Suprapubic skin (tissue), 4 donors: Measurements from ENCODE around the gene EXOSC2. TPM values are rescaled to one million over a fixed set of nuclear protein-coding genes. Genes with fewer than 3 reads are reported as not detected.

Experiments
- DNase-seq, 2 donors: peaks; one replicate each; pipeline ENCODE4 v3.0.0-alpha.2; 2019; ENCODE audit warnings: low spot score in 2 of 2
- H3K27ac ChIP-seq: fragments of 200-600 bp; sonication (generic); one replicate; pipeline ENCODE4 v1.5.1; 2019
- H3K27me3 ChIP-seq: fragments of 200-600 bp; sonication (generic); one replicate; pipeline ENCODE4 v1.5.1; 2019
- H3K36me3 ChIP-seq: fragments of 200-600 bp; sonication (generic); one replicate; pipeline ENCODE4 v1.5.1; 2019
- H3K4me1 ChIP-seq: fragments of 200-600 bp; sonication (generic); one replicate; pipeline ENCODE4 v1.5.1; 2019
- H3K4me3 ChIP-seq: fragments of 200-600 bp; sonication (generic); one replicate; pipeline ENCODE4 v1.5.1; 2019; ENCODE audit warnings: mild to moderate bottlenecking
- H3K9me3 ChIP-seq: fragments of 200-600 bp; sonication (generic); one replicate; pipeline ENCODE4 v1.5.1; 2019
- CTCF ChIP-seq, 2 donors: fragments of 200-600 bp in 1 of 2; fragments of 450-650 bp in 1 of 2; sonication (generic) in 1 of 2; IDR thresholded peaks; one replicate each; pipeline ENCODE4 v1.5.1; 2016 to 2019; ENCODE audit warnings: antibody characterized with exemption in 2 of 2, mild to moderate bottlenecking in 1 of 2, moderate library complexity in 1 of 2
- EP300 ChIP-seq: sonication (generic); formaldehyde crosslinking; IDR thresholded peaks from one replicate; pipeline ENCODE4 v1.6.1; 2017; ENCODE audit warnings: antibody characterized with exemption
- POLR2A ChIP-seq, 2 donors: fragments of 450-650 bp; IDR thresholded peaks; one replicate each; pipeline ENCODE4 v1.6.1; 2017; ENCODE audit warnings: antibody characterized with exemption in 2 of 2, mild to moderate bottlenecking in 2 of 2, moderate library complexity in 2 of 2
- POLR2AphosphoS5 ChIP-seq, 3 donors: sonication (generic); formaldehyde crosslinking; IDR thresholded peaks; one replicate each; pipeline ENCODE4 v1.6.1; 2017; ENCODE audit warnings: antibody characterized with exemption in 3 of 3
- WGBS: methylation state at CpG from one replicate; pipeline ENCODE4 v1.1.5; 2018; 5-methylcytosine and 5-hydroxymethylcytosine counted together
- total RNA-seq, 4 donors: library from RNA; depleted of rRNA; stranded (reverse); fragments of >200 nt; gene quantifications; one replicate each; pipeline ENCODE4 v1.1.0, GENCODE V29; 2016

EXOSC2 gene
- total RNA-seq, 4 donors from 2014 or later, result 19.5 to 30.4 (median 23.8) TPM

DNA sequence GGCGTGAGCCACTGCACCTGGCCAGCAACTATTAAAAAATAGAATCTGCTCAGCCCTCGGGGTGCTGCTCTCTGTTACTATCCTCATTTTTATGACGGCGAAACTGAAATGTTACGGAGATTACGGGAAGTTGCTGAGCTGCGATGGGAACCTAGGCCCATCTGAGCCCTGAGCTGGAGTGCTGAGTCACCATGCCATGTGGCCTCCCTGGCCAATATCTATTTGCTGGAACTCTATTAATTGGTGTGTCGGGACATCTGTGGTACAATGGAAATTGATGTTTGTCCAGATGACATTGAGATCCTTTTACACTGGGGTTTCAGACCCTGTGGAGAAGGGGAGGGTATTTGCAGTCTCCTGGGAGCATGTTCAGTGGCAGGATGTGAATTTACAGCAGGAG lies 21.1 kb upstream of the EXOSC2 start:
- WGBS, result 89% methylated on average over 8 of the region's 8 CpGs
- TF ChIP-seq EP300 (no peak), CTCF (IDR thresholded peaks at IDR 0.05) (no peak), POLR2AphosphoS5 (IDR thresholded peaks at IDR 0.05) (no peak), POLR2A (IDR thresholded peaks at IDR 0.05) (no peak)
- no peaks in the 10 kb centered on the region for H3K36me3 ChIP-seq
- H3K9me3 ChIP-seq, result no peaks in the 10 kb centered on the region
- H3K27me3 ChIP-seq, result peaks cover 14% of the 10 kb centered on the region
- H3K4me3 ChIP-seq, result no peak overlapping the region
- H3K27ac ChIP-seq, result no peak overlapping the region
- DNase-seq, result no peak
- peaks cover 4% of the 10 kb centered on the region for H3K4me1 ChIP-seq

DNA sequence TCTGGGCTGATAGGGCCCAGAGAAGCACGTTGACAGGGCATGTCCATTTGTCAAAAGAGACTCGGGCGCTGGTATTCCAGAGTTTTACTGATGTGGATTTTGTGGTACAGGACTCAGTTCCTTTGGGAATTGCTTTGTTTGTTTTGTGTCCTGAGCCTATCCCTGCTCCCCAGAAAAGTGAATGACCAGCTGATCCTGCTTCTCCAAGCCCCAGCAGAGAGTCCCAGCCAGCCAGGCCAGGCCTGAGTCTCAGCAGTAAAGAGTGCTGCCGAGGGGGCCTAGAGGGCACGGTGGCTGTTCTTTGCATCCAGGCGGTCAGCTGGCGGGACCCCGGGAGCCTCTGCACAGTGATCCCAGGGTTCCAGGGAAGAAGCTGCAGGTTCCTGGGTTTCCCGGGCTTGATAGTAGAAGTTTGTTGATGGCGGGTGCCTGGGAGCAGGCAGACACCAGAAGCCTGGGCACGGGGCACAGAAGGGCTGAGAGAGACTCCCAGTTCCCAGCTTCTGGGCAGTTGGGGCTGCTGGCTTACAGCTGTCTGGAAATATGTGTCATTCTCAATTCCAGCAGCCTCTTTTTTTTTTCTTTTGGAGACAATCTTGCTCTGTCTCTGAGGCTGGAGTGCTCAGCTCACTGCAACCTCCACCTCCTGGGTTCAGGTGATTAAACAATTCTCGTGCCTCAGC lies 20.5 kb upstream of the EXOSC2 start:
- TF ChIP-seq CTCF (IDR thresholded peaks at IDR 0.05), result no peak
- no peak for TF ChIP-seq POLR2AphosphoS5 (IDR thresholded peaks at IDR 0.05)
- TF ChIP-seq EP300, result no peak
- no peak for TF ChIP-seq POLR2A (IDR thresholded peaks at IDR 0.05)
- no peak overlapping the region for H3K27ac ChIP-seq
- H3K27me3 ChIP-seq, result peaks cover 8% of the 10 kb centered on the region
- no peaks in the 10 kb centered on the region for H3K9me3 ChIP-seq
- 86% methylated on average over 11 of the region's 12 CpGs for WGBS
- H3K4me3 ChIP-seq, result no peak overlapping the region
- no peak for DNase-seq
- H3K4me1 ChIP-seq, result peaks cover 4% of the 10 kb centered on the region
- no peaks in the 10 kb centered on the region for H3K36me3 ChIP-seq

DNA sequence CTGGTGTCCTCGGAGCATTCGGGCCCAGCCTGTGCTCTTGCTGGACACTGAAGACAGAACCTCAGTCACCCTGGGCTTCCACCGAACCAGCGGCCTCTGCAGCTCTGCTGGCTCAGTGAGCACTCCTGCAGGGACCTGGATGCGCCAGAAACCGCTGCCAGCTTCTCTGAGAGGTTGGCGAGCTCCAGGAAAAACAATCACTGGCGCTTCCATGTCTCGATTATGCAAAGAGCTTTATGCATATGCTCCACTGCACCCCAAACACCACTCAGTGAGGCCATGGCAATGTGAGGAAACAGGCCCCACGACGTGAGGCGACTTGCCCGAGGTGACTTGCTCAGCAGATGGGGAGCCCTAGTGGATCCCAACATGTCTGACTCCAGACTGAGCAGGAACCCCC lies 18.2 kb upstream of the EXOSC2 start:
- Histone ChIP-seq H3K36me3 (no peaks in the 10 kb centered on the region), H3K27ac (no peak overlapping the region), H3K4me3 (no peak overlapping the region), H3K27me3 (peaks cover 12% of the 10 kb centered on the region), H3K9me3 (no peaks in the 10 kb centered on the region), H3K4me1 (peaks cover 4% of the 10 kb centered on the region)
- 69% methylated on average over 9 of the region's 13 CpGs for WGBS
- no peak for DNase-seq
- TF ChIP-seq POLR2AphosphoS5 (IDR thresholded peaks at IDR 0.05) (no peak), EP300 (no peak), CTCF (IDR thresholded peaks at IDR 0.05) (no peak), POLR2A (IDR thresholded peaks at IDR 0.05) (no peak)

DNA sequence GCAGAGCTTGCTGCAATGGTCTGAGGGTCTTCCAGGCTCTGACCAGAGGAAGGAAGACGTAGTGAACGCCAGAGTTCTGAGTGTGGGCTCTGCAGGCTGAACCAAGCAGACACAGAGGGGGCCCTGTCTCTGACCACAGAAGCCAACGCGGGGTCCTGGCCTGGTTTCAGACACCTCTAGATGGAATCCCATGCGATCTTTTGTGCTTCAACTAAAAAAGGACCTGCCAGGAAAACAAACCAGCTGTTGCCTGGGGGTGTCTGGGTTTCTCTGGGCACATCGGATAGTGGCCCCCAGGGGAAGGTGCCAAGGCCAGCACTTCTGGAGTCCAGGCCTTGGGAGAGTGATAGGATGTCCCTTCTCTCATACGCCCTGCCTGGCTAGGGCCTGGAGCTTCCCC lies 16.3 kb upstream of the EXOSC2 start:
- 87% methylated on average over 7 of the region's 7 CpGs for WGBS
- Histone ChIP-seq H3K27ac (no peak overlapping the region), H3K36me3 (no peaks in the 10 kb centered on the region), H3K4me3 (no peak overlapping the region), H3K4me1 (peaks cover 18% of the 10 kb centered on the region), H3K9me3 (no peaks in the 10 kb centered on the region), H3K27me3 (peaks cover 18% of the 10 kb centered on the region)
- TF ChIP-seq EP300 (no peak), POLR2AphosphoS5 (IDR thresholded peaks at IDR 0.05) (no peak), CTCF (IDR thresholded peaks at IDR 0.05) (no peak), POLR2A (IDR thresholded peaks at IDR 0.05) (no peak)
- DNase-seq, result no peak

DNA sequence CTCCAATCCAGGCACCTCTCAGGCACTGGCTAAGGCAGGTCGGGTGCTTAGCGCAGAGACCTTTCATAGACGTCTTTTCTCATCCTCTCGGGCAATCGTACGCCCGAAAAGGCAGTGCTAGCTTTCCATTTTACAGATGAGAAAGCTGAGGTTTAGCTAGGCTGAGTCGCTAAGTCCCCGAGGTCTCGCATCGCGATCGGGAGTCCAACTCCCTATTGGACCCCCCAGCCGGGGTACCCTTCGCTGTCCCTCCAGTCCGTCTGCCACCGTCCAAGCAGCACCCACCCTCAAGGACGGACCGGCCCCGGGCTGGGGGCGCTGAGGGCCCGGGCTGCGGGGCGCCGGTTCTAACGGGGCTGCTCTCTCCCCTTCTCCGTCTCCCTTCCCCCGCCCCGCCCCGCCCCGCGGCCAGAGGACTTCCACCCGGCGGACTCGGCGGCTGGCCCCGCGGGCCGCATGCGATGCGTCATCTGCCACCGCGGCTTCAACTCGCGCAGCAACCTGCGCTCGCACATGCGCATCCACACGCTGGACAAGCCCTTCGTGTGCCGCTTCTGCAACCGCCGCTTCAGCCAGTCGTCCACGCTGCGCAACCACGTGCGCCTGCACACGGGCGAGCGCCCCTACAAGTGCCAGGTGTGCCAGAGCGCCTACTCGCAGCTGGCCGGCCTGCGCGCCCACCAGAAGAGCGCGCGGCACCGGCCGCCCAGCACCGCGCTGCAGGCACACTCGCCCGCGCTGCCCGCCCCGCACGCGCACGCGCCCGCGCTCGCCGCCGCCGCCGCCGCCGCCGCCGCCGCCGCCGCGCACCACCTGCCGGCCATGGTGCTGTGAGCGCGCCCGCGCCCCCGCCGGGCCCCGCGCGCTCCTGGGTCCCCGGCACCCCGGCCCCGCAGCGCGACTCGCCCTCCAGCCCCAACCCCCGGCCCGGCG lies 12.5 kb upstream of the EXOSC2 start:
- no peaks in the 10 kb centered on the region for H3K36me3 ChIP-seq
- H3K27ac ChIP-seq, result no peak overlapping the region
- peaks cover 16% of the 10 kb centered on the region for H3K4me1 ChIP-seq
- TF ChIP-seq POLR2AphosphoS5 (IDR thresholded peaks at IDR 0.05) (no peak), CTCF (IDR thresholded peaks at IDR 0.05) (no peak), EP300 (no peak), POLR2A (IDR thresholded peaks at IDR 0.05) (no peak)
- peaks cover 18% of the 10 kb centered on the region for H3K27me3 ChIP-seq
- WGBS, result 9% methylated on average over 21 of the region's 116 CpGs
- H3K9me3 ChIP-seq, result no peaks in the 10 kb centered on the region
- no peak for DNase-seq
- H3K4me3 ChIP-seq, result peak overlapping the region; percentile 60
